NCI-H748 (cell line): ENCODE measurements around the gene IGLL1.
"Not testable (repeated sequence)": the region's sequence is repeated elsewhere in the genome, so short reads cannot be mapped to it uniquely, and the experiment has no call there.

ENCODE experiments used
- DNase-seq: peaks from one replicate; lab custom pipeline; 2025; ENCODE audit not compliant: unreplicated experiment; lab: John Stamatoyannopoulos, UW

Gene IGLL1

GRCh38 chr22:23579870-23580575 is at the start of gene IGLL1:
Gene IGLL1, minus strand, starts transcription at chr22:23580290. Its CDS starts 100 bp downstream, at chr22:23580190.
- no peak for DNase-seq

- DNase-seq: not testable (repeated sequence)
Measured at GRCh38 chr22:23628056-23628743, 48.1 kb upstream of the IGLL1 start.

GRCh38 chr22:23627401-23628055 is 47.4 kb upstream of the IGLL1 start:
- peak; percentile 18 for DNase-seq

- no peak for DNase-seq
Measured at GRCh38 chr22:23626286-23626975, 46.3 kb upstream of the IGLL1 start.

- no peak for DNase-seq
Measured at GRCh38 chr22:23622634-23623033, 42.5 kb upstream of the IGLL1 start.

- not testable (repeated sequence) for DNase-seq
Measured at GRCh38 chr22:23621916-23622315, 41.8 kb upstream of the IGLL1 start.

GRCh38 chr22:23621082-23621780 is 41.1 kb upstream of the IGLL1 start:
- no peak for DNase-seq

- DNase-seq: no peak
Measured at GRCh38 chr22:23613193-23613972, 33.3 kb upstream of the IGLL1 start.

- DNase-seq: no peak
Measured at GRCh38 chr22:23609983-23610781, 30.1 kb upstream of the IGLL1 start.

- no peak for DNase-seq
Measured at GRCh38 chr22:23608583-23608982, 28.5 kb upstream of the IGLL1 start.

GRCh38 chr22:23606204-23607131 is 26.4 kb upstream of the IGLL1 start:
- no peak for DNase-seq

GRCh38 chr22:23604939-23605712 is 25.0 kb upstream of the IGLL1 start:
- no peak for DNase-seq

GRCh38 chr22:23603266-23603665 is 23.2 kb upstream of the IGLL1 start:
- DNase-seq: no peak

- no peak for DNase-seq
Measured at GRCh38 chr22:23598805-23599518, 18.9 kb upstream of the IGLL1 start.

GRCh38 chr22:23597576-23598268 is 17.6 kb upstream of the IGLL1 start:
- DNase-seq: not testable (repeated sequence)

GRCh38 chr22:23595904-23596303 is 15.8 kb upstream of the IGLL1 start:
- not testable (repeated sequence) for DNase-seq
